Kidney epithelial cell (primary cell): Measurements from ENCODE around the gene GXYLT2. TPM values are rescaled to one million over a fixed set of nuclear protein-coding genes. Genes with fewer than 3 reads are reported as not detected.

Experiments
- DNase-seq: peaks from one replicate; pipeline ENCODE4 v3.0.0-alpha.2; 2010; ENCODE audit warnings: low read depth
- H3K27me3 ChIP-seq: 2 replicates; pipeline ENCODE4 v1.6.0; 2011; ENCODE audit warnings: low read length; ENCODE audit not compliant: control insufficient read depth, insufficient read depth
- H3K36me3 ChIP-seq: 2 replicates; pipeline ENCODE4 v1.5.1; 2011; ENCODE audit warnings: low read length; ENCODE audit not compliant: control insufficient read depth, insufficient read depth
- H3K4me3 ChIP-seq: 2 replicates; pipeline ENCODE4 v1.5.1; 2011; ENCODE audit warnings: low read depth, mild to moderate bottlenecking, control low read depth, low read length
- CTCF ChIP-seq: IDR thresholded peaks from 2 replicates; pipeline ENCODE4 v1.5.1; 2011; ENCODE audit warnings: mild to moderate bottlenecking, moderate library complexity, low read length, control low read depth, inconsistent platforms; ENCODE audit not compliant: insufficient read depth, poor library complexity, severe bottlenecking
- total RNA-seq: library from RNA; depleted of rRNA; stranded (reverse); fragments of >200 nt; gene quantifications from 2 replicates; pipeline ENCODE4 v1.2.3, GENCODE V29; 2015

The GXYLT2 gene
- total RNA-seq, 1 donor from 2014 or later, result 9.3 TPM

- H3K36me3 ChIP-seq, result no peaks in the 10 kb centered on the region
- no peaks in the 10 kb centered on the region for H3K27me3 ChIP-seq
- TF ChIP-seq CTCF, result no peak
- no peak for DNase-seq
- H3K4me3 ChIP-seq, result no peak overlapping the region
Measured at GRCh38 chr3:72904163-72904562, 16.3 kb downstream of the GXYLT2 start.

GRCh38 chr3:72906154-72906553 lies 18.3 kb downstream of the GXYLT2 start:
- H3K27me3 ChIP-seq, result no peaks in the 10 kb centered on the region
- no peak for DNase-seq
- no peak for TF ChIP-seq CTCF
- no peaks in the 10 kb centered on the region for H3K36me3 ChIP-seq
- H3K4me3 ChIP-seq, result no peak overlapping the region

GRCh38 chr3:72907131-72907711 lies 19.4 kb downstream of the GXYLT2 start:
- H3K4me3 ChIP-seq, result no peak overlapping the region
- H3K36me3 ChIP-seq, result no peaks in the 10 kb centered on the region
- DNase-seq, result no peak
- H3K27me3 ChIP-seq, result no peaks in the 10 kb centered on the region
- no peak for TF ChIP-seq CTCF

- H3K27me3 ChIP-seq, result no peaks in the 10 kb centered on the region
Measured at GRCh38 chr3:72907731-72908620, 20.1 kb downstream of the GXYLT2 start.

GRCh38 chr3:72909591-72909990 lies 21.7 kb downstream of the GXYLT2 start:
- no peak for DNase-seq
- no peaks in the 10 kb centered on the region for H3K27me3 ChIP-seq
- TF ChIP-seq CTCF, result no peak

More at GRCh38 chr3:72907731-72908620, 20.1 kb downstream of the GXYLT2 start:
- H3K4me3 ChIP-seq, result no peak overlapping the region
- H3K36me3 ChIP-seq, result no peaks in the 10 kb centered on the region
- no peak for TF ChIP-seq CTCF
- DNase-seq, result peak; percentile 92

More at GRCh38 chr3:72909591-72909990, 21.7 kb downstream of the GXYLT2 start:
- Histone ChIP-seq H3K4me3 (no peak overlapping the region), H3K36me3 (no peaks in the 10 kb centered on the region)
